HG03196 (cell line): ENCODE data around the gene TSC22D3.
"Not testable (repeated sequence)": the region's sequence is repeated elsewhere in the genome, so short reads cannot be mapped to it uniquely, and the experiment has no call there.

Experiments used
- ATAC-seq: cut with Tn5 transposase; IDR thresholded peaks from one replicate; pipeline ENCODE4 v1.9.1; 2021; ENCODE audit not compliant: unreplicated experiment

Gene TSC22D3

GRCh38 chrX:107683124-107683895 lies 92.3 kb downstream of the TSC22D3 start:
- no peak for ATAC-seq

- ATAC-seq = no peak
These were observed 93.3 kb downstream of the TSC22D3 start for GRCh38 chrX:107682256-107682655.

GRCh38 chrX:107678957-107679740 lies 96.4 kb downstream of the TSC22D3 start:
- peak; percentile 31 for ATAC-seq

GRCh38 chrX:107677909-107678308 lies 97.7 kb downstream of the TSC22D3 start:
- no peak for ATAC-seq

- no peak for ATAC-seq
These were observed 98.1 kb downstream of the TSC22D3 start for GRCh38 chrX:107677501-107677901.

GRCh38 chrX:107676559-107677378 lies 98.8 kb downstream of the TSC22D3 start:
- ATAC-seq = no peak

GRCh38 chrX:107675823-107676555 lies 99.6 kb downstream of the TSC22D3 start:
- ATAC-seq = no peak

- ATAC-seq = no peak
These were observed 100.3 kb downstream of the TSC22D3 start for GRCh38 chrX:107675365-107675654.

- no peak for ATAC-seq
These were observed 100.9 kb downstream of the TSC22D3 start for GRCh38 chrX:107674480-107675364.

GRCh38 chrX:107673933-107674479 lies 101.6 kb downstream of the TSC22D3 start:
- ATAC-seq = peak; percentile 88

GRCh38 chrX:107673431-107673830 lies 102.2 kb downstream of the TSC22D3 start:
- peak; percentile 1 for ATAC-seq

- no peak for ATAC-seq
These were observed 102.6 kb downstream of the TSC22D3 start for GRCh38 chrX:107672955-107673378.

GRCh38 chrX:107671256-107671655 lies 104.3 kb downstream of the TSC22D3 start:
- ATAC-seq = not testable (repeated sequence)

GRCh38 chrX:107669885-107670628 lies 105.5 kb downstream of the TSC22D3 start:
- ATAC-seq = no peak

- ATAC-seq = no peak
These were observed 106.3 kb downstream of the TSC22D3 start for GRCh38 chrX:107669261-107669660.

GRCh38 chrX:107668710-107669109 lies 106.9 kb downstream of the TSC22D3 start:
- ATAC-seq = not testable (repeated sequence)

GRCh38 chrX:107667426-107667825 lies 108.2 kb downstream of the TSC22D3 start:
- no peak for ATAC-seq

GRCh38 chrX:107666931-107667330 lies 108.7 kb downstream of the TSC22D3 start:
- ATAC-seq = no peak
